Measurements from ENCODE around the gene ANLN. TPM values are rescaled to one million over a fixed set of nuclear protein-coding genes. Genes with fewer than 3 reads are reported as not detected.

The ANLN gene, protein sequence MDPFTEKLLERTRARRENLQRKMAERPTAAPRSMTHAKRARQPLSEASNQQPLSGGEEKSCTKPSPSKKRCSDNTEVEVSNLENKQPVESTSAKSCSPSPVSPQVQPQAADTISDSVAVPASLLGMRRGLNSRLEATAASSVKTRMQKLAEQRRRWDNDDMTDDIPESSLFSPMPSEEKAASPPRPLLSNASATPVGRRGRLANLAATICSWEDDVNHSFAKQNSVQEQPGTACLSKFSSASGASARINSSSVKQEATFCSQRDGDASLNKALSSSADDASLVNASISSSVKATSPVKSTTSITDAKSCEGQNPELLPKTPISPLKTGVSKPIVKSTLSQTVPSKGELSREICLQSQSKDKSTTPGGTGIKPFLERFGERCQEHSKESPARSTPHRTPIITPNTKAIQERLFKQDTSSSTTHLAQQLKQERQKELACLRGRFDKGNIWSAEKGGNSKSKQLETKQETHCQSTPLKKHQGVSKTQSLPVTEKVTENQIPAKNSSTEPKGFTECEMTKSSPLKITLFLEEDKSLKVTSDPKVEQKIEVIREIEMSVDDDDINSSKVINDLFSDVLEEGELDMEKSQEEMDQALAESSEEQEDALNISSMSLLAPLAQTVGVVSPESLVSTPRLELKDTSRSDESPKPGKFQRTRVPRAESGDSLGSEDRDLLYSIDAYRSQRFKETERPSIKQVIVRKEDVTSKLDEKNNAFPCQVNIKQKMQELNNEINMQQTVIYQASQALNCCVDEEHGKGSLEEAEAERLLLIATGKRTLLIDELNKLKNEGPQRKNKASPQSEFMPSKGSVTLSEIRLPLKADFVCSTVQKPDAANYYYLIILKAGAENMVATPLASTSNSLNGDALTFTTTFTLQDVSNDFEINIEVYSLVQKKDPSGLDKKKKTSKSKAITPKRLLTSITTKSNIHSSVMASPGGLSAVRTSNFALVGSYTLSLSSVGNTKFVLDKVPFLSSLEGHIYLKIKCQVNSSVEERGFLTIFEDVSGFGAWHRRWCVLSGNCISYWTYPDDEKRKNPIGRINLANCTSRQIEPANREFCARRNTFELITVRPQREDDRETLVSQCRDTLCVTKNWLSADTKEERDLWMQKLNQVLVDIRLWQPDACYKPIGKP
- 49.7 to 92.3 TPM (median 68.9 TPM) in 5 replicates for total RNA-seq (2022; extraction: Qiagen RNA extraction; ENCODE audit: low read depth)

DNA sequence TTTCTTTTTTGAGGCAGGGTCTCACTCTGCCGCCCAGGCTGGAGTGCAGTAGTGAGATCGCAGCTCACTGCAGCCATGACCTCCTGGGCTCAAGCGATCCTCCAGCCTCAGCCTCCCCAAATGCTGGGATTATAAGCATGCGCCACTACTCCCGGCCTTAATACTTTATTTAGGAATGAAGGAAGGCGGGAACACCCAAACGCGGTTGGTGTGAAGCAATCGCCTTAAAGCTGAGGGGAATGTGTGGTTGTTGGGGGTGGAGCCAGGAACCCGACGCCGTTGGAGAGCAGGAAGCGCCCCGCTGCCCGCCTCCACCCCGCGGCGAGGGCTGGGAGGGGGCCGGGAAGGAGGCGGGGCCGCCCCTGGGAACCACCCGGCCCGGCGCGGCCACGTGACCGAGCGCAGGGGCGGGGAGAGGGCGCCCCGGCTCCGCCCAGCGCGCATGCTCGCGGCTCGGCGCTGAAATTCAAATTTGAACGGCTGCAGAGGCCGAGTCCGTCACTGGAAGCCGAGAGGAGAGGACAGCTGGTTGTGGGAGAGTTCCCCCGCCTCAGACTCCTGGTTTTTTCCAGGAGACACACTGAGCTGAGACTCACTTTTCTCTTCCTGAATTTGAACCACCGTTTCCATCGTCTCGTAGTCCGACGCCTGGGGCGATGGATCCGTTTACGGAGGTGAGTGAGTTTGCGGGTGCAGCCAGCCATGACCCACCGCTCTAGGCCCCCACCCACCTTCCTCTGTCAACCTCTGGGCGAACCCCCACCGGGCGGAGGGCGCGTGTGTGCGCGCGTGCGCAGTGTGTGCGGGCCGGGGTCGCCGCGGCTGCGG is at the start of gene ANLN:
ANLN (plus strand) TSS at position 492 of the 828 bp plus-strand sequence; CDS start at position 657, 165 bp downstream.

Other genes starting within 250 kb of the ANLN start
- 49.8 to 67.2 TPM (median 54.4 TPM) in 5 replicates for gene EEPD1, start 236.6 kb upstream of the ANLN start, total RNA-seq (2022; extraction: Qiagen RNA extraction; ENCODE audit: low read depth)